HG03378 (cell line): ENCODE data around the gene STX1B.
A peak's percentile ranks its signal among the peaks of the same experiment; 100 is the strongest.

ENCODE experiments used
- ATAC-seq: cut with Tn5 transposase; IDR thresholded peaks from one replicate; pipeline ENCODE4 v1.9.1; 2021; ENCODE audit warnings: mild to moderate bottlenecking, moderate library complexity; ENCODE audit not compliant: unreplicated experiment

STX1B gene

DNA sequence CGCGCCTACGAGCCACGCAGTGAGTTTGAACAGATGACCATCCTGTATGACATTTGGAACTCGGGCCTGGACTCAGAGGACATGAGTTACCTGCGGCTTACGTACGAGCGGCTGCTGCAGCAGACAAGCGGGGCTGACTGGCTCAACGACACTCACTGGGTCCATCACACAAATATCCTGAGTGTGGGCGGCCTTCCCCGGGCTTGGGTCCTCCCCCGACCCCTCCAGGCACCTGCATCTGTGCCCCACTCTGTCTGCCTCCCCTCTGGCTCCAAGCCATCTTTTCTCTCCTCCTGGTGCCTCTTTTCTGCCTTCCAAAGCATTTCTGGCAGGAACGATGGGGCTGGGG is 30.4 kb downstream of the STX1B start:
- no peak for ATAC-seq

DNA sequence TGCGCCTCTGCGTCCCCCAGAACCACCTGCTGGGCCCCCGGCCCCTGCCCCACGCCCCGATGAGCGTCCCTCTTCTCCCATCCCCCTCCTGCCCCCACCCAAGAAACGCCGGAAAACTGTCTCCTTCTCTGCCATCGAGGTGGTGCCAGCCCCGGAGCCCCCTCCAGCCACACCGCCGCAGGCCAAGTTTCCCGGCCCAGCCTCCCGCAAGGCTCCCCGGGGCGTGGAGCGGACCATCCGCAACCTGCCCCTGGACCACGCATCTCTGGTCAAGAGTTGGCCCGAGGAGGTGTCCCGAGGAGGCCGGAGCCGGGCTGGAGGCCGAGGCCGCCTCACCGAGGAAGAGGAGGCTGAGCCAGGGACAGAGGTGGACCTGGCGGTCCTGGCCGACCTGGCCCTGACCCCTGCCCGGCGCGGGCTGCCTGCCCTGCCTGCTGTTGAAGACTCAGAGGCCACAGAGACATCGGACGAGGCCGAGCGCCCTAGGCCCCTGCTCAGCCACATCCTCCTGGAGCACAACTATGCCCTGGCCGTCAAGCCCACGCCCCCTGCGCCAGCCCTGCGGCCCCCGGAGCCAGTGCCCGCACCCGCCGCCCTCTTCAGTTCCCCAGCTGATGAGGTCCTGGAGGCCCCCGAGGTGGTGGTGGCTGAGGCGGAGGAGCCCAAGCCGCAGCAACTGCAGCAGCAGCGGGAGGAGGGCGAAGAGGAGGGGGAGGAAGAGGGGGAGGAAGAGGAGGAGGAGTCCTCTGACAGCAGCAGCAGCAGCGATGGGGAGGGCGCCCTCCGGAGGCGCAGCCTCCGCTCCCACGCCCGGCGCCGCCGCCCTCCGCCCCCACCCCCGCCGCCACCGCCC is 31.0 kb downstream of the STX1B start:
- no peak for ATAC-seq

DNA sequence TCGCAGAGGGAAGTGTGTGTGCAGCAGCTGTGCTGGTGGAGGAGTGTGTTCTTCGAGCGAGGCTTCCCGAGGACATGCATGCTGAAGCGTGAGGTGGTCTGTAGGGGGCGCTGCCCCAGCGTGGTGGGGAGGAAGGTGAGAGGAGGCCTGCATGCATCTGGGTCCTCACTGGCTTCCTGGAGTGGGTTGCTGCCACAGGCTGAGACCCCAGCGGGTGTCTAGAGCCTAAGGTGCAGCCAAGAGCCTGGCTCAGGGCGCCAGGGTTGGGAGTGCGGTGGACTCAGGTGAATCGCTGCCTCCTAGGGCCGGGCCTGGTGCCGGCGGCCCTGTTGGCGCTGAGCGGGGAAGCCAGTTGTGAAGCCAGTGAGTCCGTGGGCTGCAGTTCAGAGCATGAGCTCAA is 32.9 kb downstream of the STX1B start:
- no peak for ATAC-seq

DNA sequence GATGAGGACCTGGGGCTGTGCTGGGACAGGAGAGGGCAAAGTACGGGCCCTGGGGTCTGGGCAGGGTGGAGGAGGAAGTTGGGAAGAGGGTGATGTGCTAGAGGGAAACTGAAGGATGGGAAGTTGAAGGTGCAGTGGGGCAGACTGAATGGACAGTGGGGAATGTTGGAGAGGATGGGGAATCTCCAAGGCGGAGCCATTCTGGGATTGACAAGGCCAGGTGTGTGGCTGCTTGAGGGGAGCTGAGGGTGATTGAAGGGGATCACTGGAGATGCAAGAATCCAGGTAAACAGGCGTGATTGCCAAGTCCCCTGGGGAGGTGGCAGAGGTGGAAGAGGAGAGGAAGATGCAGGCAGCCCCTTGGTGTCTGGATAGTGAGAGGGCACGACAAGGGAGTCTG is 34.0 kb downstream of the STX1B start:
- no peak for ATAC-seq

DNA sequence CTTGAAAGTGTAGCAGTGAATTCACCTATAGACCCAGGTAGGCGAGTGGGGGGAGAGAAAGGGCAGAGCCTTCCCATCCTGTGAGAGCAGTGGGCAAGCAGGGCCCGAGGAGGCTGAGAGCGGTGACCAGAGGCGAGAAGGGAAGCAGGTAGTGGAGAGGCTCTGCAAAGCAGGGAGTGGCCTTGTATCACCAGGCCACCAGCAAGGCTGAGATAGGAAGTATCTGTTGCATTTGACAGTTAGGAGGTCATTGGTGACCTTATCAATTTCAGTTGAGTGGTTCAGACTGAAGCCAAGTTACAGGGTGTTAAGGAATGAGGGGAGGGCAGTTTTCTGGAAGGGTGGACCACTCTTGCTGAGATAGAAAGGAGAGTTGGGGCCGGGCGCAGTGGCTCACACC is 36.1 kb downstream of the STX1B start:
- ATAC-seq = no peak

DNA sequence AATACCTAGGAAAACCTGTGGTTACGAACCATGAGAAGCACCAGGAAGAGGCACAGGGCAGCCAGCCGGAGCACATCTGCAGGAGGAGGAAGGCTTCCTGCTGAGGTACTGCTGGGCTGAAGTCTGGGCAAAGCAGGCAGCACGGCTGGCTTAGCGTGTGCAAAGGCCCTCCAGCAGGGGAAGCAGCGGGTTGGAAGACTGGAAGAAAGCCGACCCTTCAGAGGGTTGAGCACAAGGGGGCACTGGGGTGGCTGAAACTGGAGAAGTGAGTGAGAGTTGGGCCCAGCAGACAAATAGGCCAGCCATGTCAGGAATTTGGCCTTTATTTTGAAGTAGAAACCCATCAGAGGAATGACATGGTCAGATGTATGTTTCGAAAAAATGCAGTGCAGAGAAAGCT is 37.6 kb downstream of the STX1B start:
- no peak for ATAC-seq

DNA sequence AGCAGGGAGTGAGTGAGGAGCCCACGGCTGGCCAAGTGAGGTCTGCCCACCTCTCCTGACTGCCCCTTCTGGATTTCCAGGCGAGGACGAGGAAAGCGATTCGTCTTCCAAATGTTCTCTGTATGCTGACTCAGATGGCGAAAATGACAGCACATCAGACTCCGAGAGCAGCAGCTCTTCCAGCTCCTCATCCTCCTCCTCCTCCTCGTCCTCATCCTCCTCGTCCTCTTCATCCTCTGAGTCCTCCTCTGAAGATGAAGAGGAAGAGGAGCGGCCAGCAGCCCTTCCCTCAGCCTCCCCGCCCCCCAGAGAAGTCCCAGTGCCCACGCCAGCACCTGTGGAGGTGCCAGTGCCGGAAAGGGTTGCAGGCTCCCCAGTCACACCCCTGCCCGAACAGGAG is 39.1 kb downstream of the STX1B start:
- no peak for ATAC-seq

DNA sequence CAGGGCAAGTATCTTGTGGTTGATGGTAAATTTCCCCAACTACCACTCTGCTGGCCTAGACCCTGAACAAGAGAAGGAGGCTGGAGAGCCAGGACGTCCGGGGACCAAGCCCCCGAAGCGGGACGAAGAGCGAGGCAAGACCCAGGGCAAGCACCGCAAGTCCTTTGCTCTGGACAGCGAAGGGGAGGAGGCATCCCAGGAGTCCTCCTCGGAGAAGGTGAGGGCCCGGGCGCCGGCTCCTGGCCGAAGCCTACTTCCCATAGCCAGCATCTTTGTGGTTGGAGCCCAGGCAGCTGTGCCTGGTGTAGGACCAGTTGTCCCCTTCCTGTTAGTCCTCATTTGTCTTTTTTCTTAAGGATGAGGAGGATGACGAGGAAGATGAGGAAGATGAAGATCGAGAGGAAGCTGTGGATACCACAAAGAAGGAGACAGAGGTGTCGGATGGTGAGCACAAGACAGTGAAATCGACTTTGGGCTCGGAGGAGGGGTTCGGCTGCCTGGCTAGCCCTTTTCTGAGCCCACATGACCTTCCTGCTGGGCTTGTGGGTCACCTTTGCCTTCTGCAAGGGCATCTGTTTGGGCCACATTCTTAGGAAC is 41.1 kb downstream of the STX1B start:
- ATAC-seq = no peak

DNA sequence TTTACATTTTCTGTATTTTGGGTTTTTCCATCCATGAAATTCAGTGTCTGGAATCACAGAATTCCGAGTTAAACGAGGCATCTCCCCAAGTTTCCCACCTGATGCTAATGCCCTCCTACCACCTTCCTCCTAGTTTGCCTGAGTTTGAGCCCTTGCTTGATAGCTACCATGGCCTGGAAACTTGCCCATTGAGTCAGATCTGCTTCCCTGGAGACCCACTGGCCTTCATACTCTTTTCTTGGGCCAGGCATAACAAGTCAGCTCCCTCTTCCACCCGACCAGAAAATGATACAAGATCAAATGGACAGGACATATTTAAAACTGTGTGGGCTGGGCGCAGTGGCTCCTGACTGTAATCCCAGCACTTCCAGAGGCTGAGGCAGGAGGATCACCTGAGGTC is 42.6 kb downstream of the STX1B start:
- no peak for ATAC-seq

DNA sequence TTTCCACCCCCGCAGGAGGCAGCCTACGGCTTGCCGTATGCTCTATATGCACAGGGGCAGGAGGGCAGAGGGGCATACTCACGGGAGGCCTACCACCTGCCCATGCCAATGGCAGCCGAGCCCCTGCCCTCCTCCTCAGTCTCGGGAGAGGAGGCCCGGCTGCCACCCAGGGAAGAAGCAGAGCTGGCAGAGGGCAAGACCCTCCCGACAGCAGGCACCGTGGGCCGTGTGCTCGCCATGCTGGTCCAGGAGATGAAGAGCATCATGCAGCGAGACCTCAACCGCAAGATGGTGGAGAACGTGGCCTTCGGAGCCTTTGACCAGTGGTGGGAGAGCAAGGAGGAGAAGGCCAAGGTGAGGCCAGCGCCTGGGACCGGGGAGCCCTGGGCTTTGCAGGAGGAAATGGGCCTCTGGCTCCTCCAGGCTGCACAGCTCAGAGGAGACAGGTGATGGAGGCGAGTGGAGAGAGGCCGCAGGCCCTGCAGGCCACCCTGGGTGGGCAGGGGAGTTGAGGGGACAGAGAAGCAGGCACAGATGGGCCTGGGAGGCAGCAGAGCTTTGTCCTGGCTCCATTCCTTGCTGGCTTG is 44.3 kb downstream of the STX1B start:
- ATAC-seq = no peak

DNA sequence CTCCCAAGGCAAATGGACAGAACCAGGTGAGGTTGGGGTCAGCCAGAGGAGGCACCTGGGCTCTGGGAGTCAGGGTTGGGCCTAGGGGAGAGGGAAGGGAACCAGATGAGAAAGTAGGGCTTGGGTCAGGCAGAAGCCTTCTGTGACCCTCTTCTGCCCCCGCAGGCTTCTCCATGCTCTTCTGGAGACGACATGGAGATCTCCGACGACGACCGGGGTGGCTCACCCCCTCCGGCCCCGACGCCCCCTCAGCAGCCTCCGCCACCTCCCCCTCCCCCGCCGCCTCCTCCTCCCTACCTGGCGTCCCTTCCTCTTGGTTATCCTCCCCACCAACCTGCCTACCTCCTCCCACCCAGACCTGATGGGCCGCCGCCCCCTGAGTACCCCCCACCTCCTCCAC is 45.0 kb downstream of the STX1B start:
- no peak for ATAC-seq

DNA sequence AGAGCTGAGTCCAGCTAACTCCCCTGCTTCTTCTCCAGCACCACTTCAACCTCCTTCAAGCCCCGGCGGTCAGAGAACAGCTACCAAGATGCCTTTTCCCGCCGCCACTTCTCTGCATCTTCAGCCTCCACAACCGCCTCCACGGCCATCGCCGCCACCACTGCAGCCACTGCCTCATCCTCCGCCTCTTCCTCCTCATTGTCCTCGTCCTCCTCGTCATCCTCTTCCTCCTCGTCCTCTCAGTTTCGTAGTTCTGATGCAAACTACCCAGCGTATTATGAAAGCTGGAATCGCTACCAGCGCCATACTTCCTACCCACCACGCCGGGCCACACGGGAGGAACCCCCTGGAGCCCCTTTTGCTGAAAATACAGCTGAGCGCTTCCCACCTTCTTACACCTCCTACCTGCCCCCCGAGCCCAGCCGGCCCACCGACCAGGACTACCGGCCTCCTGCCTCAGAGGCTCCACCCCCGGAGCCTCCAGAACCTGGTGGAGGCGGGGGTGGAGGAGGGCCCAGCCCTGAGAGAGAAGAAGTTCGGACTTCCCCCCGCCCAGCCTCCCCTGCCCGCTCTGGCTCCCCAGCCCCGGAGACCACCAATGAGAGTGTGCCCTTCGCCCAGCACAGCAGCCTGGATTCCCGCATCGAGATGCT is 45.7 kb downstream of the STX1B start:
- no peak for ATAC-seq

DNA sequence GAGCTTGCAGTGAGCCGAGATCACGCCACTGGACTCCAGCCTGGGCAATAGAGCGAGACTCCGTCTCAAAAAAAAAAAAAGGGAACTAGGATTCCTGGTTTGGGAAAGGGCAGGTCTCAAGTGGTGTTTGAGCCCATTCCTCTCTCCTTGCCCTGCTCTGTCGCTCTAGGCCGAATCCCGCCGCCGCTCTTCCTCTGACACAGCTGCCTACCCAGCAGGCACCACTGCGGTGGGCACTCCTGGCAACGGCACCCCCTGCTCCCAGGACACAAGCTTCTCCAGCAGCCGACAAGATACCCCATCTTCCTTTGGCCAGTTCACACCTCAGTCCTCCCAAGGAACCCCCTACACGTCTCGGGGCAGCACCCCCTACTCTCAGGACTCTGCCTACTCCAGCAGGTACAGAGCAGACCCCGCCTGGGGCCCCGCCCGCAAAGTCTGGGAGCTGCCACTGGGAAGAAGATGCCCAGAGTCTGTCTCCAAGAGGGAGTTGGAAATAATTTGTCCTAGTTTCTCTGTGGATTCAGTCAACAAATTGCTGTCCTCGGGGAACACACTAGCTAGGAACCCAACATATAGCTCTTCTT is 46.4 kb downstream of the STX1B start:
- ATAC-seq = no peak

DNA sequence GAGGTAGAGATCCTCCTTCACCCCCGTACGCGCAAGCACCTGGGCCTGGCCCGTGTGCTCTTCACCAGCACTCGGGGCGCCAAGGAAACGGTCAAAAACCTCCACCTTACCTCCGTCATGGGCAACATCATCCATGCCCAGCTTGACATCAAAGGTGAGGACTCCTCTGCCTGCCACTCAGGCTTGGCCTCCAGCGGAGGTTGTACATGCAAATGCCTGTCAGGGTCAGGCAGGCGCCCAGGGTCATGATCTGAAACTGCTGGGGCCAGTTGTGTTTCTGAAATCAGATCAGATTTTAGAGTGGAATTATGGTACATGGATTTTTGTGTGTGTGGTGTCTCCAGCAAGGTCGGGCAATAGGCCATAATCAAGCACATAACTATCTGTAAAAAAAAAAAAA is 49.1 kb downstream of the STX1B start:
- ATAC-seq = no peak

DNA sequence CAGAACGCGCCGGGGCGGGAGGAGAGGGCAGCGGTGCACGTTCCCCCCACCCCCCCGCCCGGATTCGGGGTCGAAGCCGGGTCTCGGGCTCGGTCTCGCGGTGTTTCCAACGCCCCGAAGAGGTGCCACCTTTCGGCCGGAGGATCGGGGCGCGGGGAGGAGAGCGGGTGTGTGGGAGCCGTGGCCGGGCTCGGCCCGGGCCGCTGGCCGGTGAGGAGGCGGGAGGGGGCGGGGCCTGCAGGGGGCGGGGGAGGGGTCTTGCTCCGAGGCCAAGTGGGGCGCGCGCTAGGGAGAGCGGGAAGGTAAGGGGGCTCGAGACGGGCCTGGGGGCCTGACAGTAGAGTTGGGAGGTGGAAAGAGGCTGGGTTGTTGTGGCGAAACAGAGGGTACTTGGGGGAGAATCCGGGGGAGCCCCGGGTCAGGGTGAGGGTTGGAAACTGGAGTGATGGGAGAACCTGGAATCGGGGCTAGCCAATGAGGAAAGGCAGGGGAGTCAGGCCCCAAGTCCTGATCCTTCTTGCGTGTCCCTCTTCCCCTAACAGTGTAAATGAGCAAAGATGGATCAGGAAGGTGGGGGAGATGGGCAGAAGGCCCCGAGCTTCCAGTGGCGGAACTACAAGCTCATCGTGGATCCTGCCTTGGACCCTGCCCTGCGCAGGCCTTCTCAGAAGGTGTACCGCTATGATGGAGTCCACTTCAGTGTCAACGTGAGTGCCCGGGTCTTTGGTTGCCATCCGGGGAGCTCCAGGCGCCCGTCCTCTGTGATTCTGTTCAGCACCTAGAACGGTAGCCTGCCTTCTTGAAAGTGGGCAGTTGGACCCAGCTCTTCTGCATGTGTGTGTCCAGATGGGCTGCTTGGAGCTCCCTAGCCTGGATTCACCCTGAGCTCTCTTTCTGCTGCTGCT is 52.0 kb downstream of the STX1B start:
- no peak for ATAC-seq

DNA sequence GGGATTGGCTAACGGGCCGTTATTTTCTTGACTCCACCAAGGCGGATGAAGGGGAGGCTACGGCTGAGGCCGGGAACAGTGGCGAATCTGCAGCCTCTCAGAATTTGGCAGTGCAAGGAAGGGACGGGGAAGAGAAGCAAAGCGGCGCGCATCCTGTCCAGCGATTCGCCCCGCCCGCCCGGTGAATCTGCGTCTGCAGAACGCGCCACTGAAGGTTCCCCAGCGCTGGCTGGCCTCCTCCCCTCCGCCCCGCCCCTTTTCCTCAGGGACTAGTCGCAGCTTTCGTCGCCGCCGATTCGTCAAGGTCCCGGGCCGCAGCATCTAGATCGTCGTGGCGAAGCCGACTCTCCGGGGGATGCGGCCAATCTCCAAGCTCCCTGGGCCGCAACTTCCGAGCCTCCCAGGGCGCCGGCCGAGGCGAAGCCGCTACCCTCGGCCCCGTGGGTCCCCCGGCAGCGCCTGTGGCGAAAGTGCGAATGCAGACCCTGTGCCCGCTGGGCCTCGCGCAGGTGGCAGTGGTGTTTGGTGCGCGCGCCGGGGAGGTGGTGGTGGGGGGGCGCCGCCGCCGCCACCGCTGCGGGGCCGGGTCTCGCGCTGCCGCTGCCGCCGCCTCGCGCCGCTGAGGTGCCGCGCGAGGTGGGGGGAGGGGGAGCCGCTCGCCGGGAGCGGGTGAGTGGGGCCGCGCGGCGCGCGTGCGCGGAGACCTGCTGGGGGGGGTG is 52.8 kb downstream of the STX1B start, which contains the start of gene SETD1A:
SETD1A (plus strand) TSS at position 299 of the 719 bp plus-strand sequence. CDS start 978 bp downstream, outside the sequence.
- peak; percentile 53 for ATAC-seq

DNA sequence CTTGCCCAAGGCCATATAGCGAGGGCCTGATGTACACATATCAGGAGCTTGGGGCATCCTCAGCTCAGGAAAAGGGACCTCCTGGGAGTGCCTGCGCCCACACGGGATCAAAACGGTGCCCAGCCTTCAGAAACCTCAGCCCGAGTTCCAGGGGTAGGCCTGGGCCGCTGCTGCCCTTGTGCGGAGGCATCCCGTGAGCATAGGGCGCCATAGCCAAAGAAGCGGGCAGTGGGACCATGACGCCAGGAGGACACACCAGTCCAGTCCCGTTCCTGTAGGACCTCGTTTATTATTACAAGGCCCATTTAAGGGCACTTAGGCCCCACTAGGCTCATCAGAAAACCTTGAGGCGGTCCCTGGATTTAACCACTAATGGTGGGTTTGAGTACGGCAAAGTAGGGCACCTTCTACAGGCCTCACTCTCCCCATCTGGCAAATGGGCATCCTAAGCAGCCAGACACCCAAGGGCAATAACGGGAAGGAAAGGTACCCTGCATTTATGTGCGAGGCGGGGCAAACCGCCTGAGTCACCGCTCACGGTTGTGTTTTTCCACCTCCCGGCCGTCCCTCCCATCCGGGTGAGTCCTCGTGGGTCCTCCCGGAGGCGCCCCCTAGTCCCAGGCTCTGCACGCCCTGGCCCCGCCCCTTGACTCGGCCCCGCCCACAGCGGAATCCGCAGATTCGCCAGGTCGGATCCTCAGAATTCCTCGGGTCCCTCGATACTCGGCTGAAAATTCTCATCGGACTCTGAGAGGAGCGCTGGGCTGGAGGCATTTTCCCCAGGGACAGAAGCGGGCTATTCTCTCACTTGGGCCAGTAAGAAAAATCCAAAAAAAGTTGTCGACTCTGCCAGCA is 53.6 kb downstream of the STX1B start:
- peak; percentile 26 for ATAC-seq

DNA sequence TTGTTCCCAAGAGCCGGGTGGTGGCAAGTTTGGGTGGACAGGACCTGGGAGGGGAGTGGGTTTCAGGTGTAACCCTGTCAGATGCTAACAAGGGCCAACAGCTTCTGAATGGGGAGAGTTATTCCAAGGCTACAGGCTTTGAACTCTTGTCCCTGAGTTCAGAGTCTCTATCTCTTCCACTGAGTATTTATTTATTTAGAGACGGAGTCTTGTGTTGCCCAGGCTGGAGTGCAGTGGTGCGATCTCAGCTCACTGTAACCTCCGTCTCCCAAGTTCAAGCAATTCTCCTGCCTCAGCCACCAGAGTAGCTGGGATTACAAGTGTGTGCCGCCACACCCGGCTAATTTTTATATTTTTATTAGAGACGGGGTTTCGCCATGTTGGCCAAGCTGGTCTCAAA is 55.4 kb downstream of the STX1B start:
- ATAC-seq = no peak
